H1 (cell line): ENCODE measurements around the gene SPRR1A. TPM values are rescaled to one million over a fixed set of nuclear protein-coding genes. Genes with fewer than 3 reads are reported as not detected.

Experiments
- CTCF ChIA-PET: fragments of 300-600 bp; sonication (Branson Sonifier 250); formaldehyde crosslinking; loops from one replicate; lab custom pipeline; 2021; ENCODE audit not compliant: partially characterized antibody; lab: Charles Lee
- POLR2A ChIA-PET: fragments of 300-600 bp; sonication (Branson Sonifier 250); formaldehyde crosslinking; loops from one replicate; lab custom pipeline; 2021; ENCODE audit warnings: inconsistent platforms; ENCODE audit not compliant: partially characterized antibody; lab: Charles Lee
- DNase-seq, 2 experiments: peaks; one replicate each; pipeline versions ENCODE4 v3.0.0 to v3.0.0-alpha.2; 2010 to 2022; ENCODE audit warnings: low spot score in 2 of 2, low read depth in 1 of 2, mixed read lengths in 1 of 2
- FAIRE-seq: peaks from 2 replicates; lab custom pipeline; 2011; peaks lifted over from hg19 to GRCh38; lab: Jason Lieb, UNC
- H2AFZ ChIP-seq: 2 replicates; pipeline ENCODE4 v1.8.1; 2012; ENCODE audit warnings: low read length, inconsistent platforms
- H2AK5ac ChIP-seq: 2 replicates; pipeline ENCODE4 v1.6.1; 2013; ENCODE audit warnings: low read depth, low read length
- H2BK120ac ChIP-seq: replicated peaks from 2 replicates; pipeline ENCODE3; 2013; ENCODE audit warnings: low read depth, low read length, inconsistent platforms
- H2BK12ac ChIP-seq: 2 replicates; pipeline ENCODE4 v1.6.1; 2013; ENCODE audit warnings: low read depth, low read length
- H2BK15ac ChIP-seq: 2 replicates; pipeline ENCODE4 v1.6.1; 2013; ENCODE audit warnings: low read length
- H2BK20ac ChIP-seq: 2 replicates; pipeline ENCODE4 v1.6.1; 2013; ENCODE audit warnings: low read length
- H2BK5ac ChIP-seq: 2 replicates; pipeline ENCODE4 v1.6.1; 2013; ENCODE audit warnings: low read depth, low read length
- H3K14ac ChIP-seq: 2 replicates; pipeline ENCODE4 v1.6.1; 2013; ENCODE audit warnings: inconsistent platforms; ENCODE audit not compliant: insufficient read length
- H3K18ac ChIP-seq: 2 replicates; pipeline ENCODE4 v1.6.1; 2013; ENCODE audit warnings: low read length; ENCODE audit errors: extremely low read depth
- H3K23ac ChIP-seq: 2 replicates; pipeline ENCODE4 v1.6.1; 2013; ENCODE audit warnings: inconsistent platforms; ENCODE audit not compliant: insufficient read length
- H3K23me2 ChIP-seq: 2 replicates; pipeline ENCODE4 v1.6.1; 2013; ENCODE audit warnings: low read depth, low read length
- H3K27ac ChIP-seq: 2 replicates; pipeline ENCODE4 v1.6.1; 2011; ENCODE audit warnings: low read depth, low read length, inconsistent platforms
- H3K27me3 ChIP-seq, 4 experiments: replicated peaks in 1 of 4; 1 replicate in 1 of 4; 2 replicates in 3 of 4; pipeline versions ENCODE4 v1.6.1 to v1.8.1; 2011 to 2013; ENCODE audit warnings: low read length in 3 of 4, mild to moderate bottlenecking in 3 of 4, inconsistent platforms in 2 of 4, mixed read lengths in 2 of 4, moderate library complexity in 1 of 4; ENCODE audit not compliant: control insufficient read depth in 3 of 4, insufficient read depth in 3 of 4; ENCODE audit errors: extremely low read depth in 1 of 4
- H3K36me3 ChIP-seq, 4 experiments: 2 replicates each; pipeline versions ENCODE4 v1.6.1 to v1.8.1; 2011 to 2013; ENCODE audit warnings: mild to moderate bottlenecking in 4 of 4, low read length in 3 of 4, moderate library complexity in 2 of 4, control low read depth in 1 of 4, inconsistent platforms in 1 of 4; ENCODE audit not compliant: insufficient read depth in 4 of 4, control insufficient read depth in 2 of 4
- H3K4ac ChIP-seq: replicated peaks from 2 replicates; pipeline ENCODE3; 2013; ENCODE audit warnings: low read length, low read depth, mixed read lengths, inconsistent platforms; ENCODE audit not compliant: insufficient read length
- H3K4me1 ChIP-seq, 4 experiments: replicated peaks in 1 of 4; 1 replicate in 1 of 4; 2 replicates in 3 of 4; pipeline versions ENCODE4 v1.6.1 to v1.8.1; 2011 to 2013; ENCODE audit warnings: low read length in 3 of 4, inconsistent platforms in 2 of 4, mixed read lengths in 1 of 4; ENCODE audit not compliant: insufficient read depth in 4 of 4, control insufficient read depth in 3 of 4
- H3K4me2 ChIP-seq, 2 experiments: 2 replicates each; pipeline versions ENCODE4 v1.6.1 to v1.8.1; 2011 to 2013; ENCODE audit warnings: low read depth in 2 of 2, low read length in 2 of 2, control low read depth in 1 of 2, inconsistent platforms in 1 of 2, mild to moderate bottlenecking in 1 of 2; ENCODE audit not compliant: insufficient read depth in 1 of 2
- H3K4me3 ChIP-seq, 4 experiments: fragments of 200-600, 300-600 bp in 1 of 4; sonication (generic), shearing (Covaris generic), sonication (Bioruptor Twin) in 1 of 4; 2 replicates each; pipeline versions ENCODE4 v1.5.1 to v1.8.1; 2011 to 2016; ENCODE audit warnings: low read length in 4 of 4, low read depth in 3 of 4, control low read depth in 2 of 4, inconsistent platforms in 2 of 4, mild to moderate bottlenecking in 2 of 4, mixed read lengths in 1 of 4, moderate library complexity in 1 of 4; ENCODE audit not compliant: insufficient read depth in 2 of 4; ENCODE audit errors: extremely low read depth in 1 of 4
- H3K56ac ChIP-seq: replicated peaks from 2 replicates; pipeline ENCODE3; 2013; ENCODE audit warnings: low read depth, mild to moderate bottlenecking, mixed read lengths, low read length, inconsistent platforms; ENCODE audit not compliant: insufficient read length
- H3K79me1 ChIP-seq: 2 replicates; pipeline ENCODE4 v1.6.1; 2013; ENCODE audit warnings: low read depth, low read length, control low read depth
- H3K79me2 ChIP-seq, 2 experiments: 2 replicates each; pipeline versions ENCODE4 v1.6.1 to v1.8.1; 2012 to 2013; ENCODE audit warnings: low read length in 2 of 2, mild to moderate bottlenecking in 2 of 2, inconsistent platforms in 1 of 2; ENCODE audit not compliant: insufficient read depth in 2 of 2, control insufficient read depth in 1 of 2
- H3K9ac ChIP-seq, 4 experiments: replicated peaks in 1 of 4; 1 replicate in 1 of 4; 2 replicates in 3 of 4; pipeline versions ENCODE4 v1.6.1 to v1.8.1; 2011 to 2013; ENCODE audit warnings: low read depth in 3 of 4, low read length in 3 of 4, control low read depth in 2 of 4, mild to moderate bottlenecking in 2 of 4, moderate library complexity in 2 of 4, inconsistent platforms in 1 of 4; ENCODE audit errors: extremely low read depth in 1 of 4
- H3K9me3 ChIP-seq, 2 experiments: 2 replicates each; pipeline versions ENCODE4 v1.6.1 to v1.8.1; 2012 to 2013; ENCODE audit warnings: mild to moderate bottlenecking in 2 of 2, moderate library complexity in 2 of 2, control low read depth in 1 of 2, inconsistent platforms in 1 of 2, low read depth in 1 of 2, low read length in 1 of 2, mixed read lengths in 1 of 2; ENCODE audit not compliant: insufficient read depth in 2 of 2
- H4K20me1 ChIP-seq, 2 experiments: replicated peaks in 1 of 2; 2 replicates each; pipeline versions ENCODE3 to v1.8.1; 2011 to 2013; ENCODE audit warnings: inconsistent platforms in 2 of 2, low read length in 2 of 2, mild to moderate bottlenecking in 1 of 2; ENCODE audit not compliant: insufficient read depth in 2 of 2, control insufficient read depth in 1 of 2
- H4K5ac ChIP-seq: 2 replicates; pipeline ENCODE4 v1.6.1; 2013; ENCODE audit warnings: low read length, low read depth, mixed read lengths, inconsistent platforms; ENCODE audit not compliant: insufficient read length
- H4K8ac ChIP-seq: 2 replicates; pipeline ENCODE4 v1.8.0; 2013; ENCODE audit warnings: mild to moderate bottlenecking, moderate library complexity, low read length, inconsistent platforms; ENCODE audit not compliant: insufficient read depth; ENCODE audit errors: extremely low read depth
- H4K91ac ChIP-seq: replicated peaks from 2 replicates; pipeline ENCODE3; 2013; ENCODE audit warnings: low read length, mixed read lengths, inconsistent platforms; ENCODE audit not compliant: insufficient read length
- CBX8 ChIP-seq: fragments of 300-800, 300-1000 bp; sonication (generic); IDR thresholded peaks from 2 replicates; pipeline ENCODE4 v1.7.1; 2016; ENCODE audit warnings: low read depth, low read length, borderline replicate concordance
- CEBPB ChIP-seq: IDR thresholded peaks from 2 replicates; pipeline ENCODE4 v1.6.1; 2012; ENCODE audit warnings: low read depth, low read length
- GTF2F1 ChIP-seq: IDR thresholded peaks from 2 replicates; pipeline ENCODE4 v1.6.1; 2012; ENCODE audit warnings: low read depth, low read length, improper control_type of control experiment, borderline replicate concordance
- HDAC6 ChIP-seq: IDR thresholded peaks from one replicate; pipeline ENCODE4 v1.7.1; 2012; ENCODE audit warnings: low read depth, mild to moderate bottlenecking, inconsistent platforms, low read length, moderate library complexity
- POLR2A ChIP-seq, 2 experiments: IDR thresholded peaks; 1 replicate in 1 of 2; 2 replicates in 1 of 2; pipeline ENCODE4 v1.6.1; 2011; ENCODE audit warnings: low read depth in 2 of 2, low read length in 2 of 2, mild to moderate bottlenecking in 2 of 2; ENCODE audit errors: control extremely low read depth in 1 of 2
- RXRA ChIP-seq: IDR thresholded peaks from 2 replicates; pipeline ENCODE4 v1.6.1; 2011; ENCODE audit warnings: low read depth, mild to moderate bottlenecking, low read length, moderate library complexity; ENCODE audit not compliant: insufficient read depth
- SAP30 ChIP-seq: fragments of 300-600 bp; sonication (generic); IDR thresholded peaks from 2 replicates; pipeline ENCODE4 v1.7.1; 2012; ENCODE audit warnings: low read length, moderate library complexity, mild to moderate bottlenecking, inconsistent platforms; ENCODE audit not compliant: insufficient read depth, insufficient replicate concordance
- TAF1 ChIP-seq: IDR thresholded peaks from 2 replicates; pipeline ENCODE4 v1.6.1; 2011; ENCODE audit warnings: mild to moderate bottlenecking, low read depth, low read length
- TBP ChIP-seq: IDR thresholded peaks from 2 replicates; pipeline ENCODE4 v1.6.1; 2011; ENCODE audit warnings: low read depth, low read length, improper control_type of control experiment
- WGBS, 2 experiments: shearing (Covaris generic) in 1 of 2; methylation state at CpG; one replicate each; pipeline versions ENCODE4 v1.1.6 to v1.1.7; 2013 to 2015; ENCODE audit warnings: low lambda C conversion rate in 2 of 2, mixed read lengths in 2 of 2, inconsistent platforms in 1 of 2, low coverage in 1 of 2, missing lambda C conversion rate in 1 of 2; ENCODE audit not compliant: insufficient replicate concordance in 2 of 2, insufficient coverage in 1 of 2, insufficient read length in 1 of 2; ENCODE audit errors: extremely low coverage in 1 of 2, missing lambda C conversion rate in 1 of 2; 5-methylcytosine and 5-hydroxymethylcytosine counted together
- polyA plus RNA-seq, 7 experiments: library from polyadenylated mRNA; depleted of rRNA in 3 of 7; stranded (reverse) in 5 of 7; unstranded in 2 of 7; fragments of >200 nt in 5 of 7; fragments of 200-250 nt in 2 of 7; gene quantifications; 1 replicate in 5 of 7; 2 replicates in 1 of 7; 4 replicates in 1 of 7; pipeline versions ENCODE4 v1.2.1 to v1.2.3, GENCODE V29; 2011 to 2013; ENCODE audit warnings: missing spikeins in 2 of 7, mixed read lengths in 2 of 7
- total RNA-seq: library from RNA; stranded (reverse); fragmentation: NEBNext Ultra II Directional; extraction: Animal tissue kit (Norgen Biotek cat#: 25700); gene quantifications from 2 replicates; pipeline ENCODE4 v1.2.1, GENCODE V29; 2021

Gene SPRR1A
- total and polyA plus RNA-seq, 2 of the 8 experiments (the other 6 are each of a cell fraction or from before 2014, with no cell fraction given): not detected

GRCh38 chr1:152959273-152959672 is 24.6 kb upstream of the SPRR1A start:
- no peak overlapping the region for H2BK12ac ChIP-seq
- no peak overlapping the region for H3K4me3 ChIP-seq
- H3K9ac ChIP-seq: no peak overlapping the region
- H3K4ac ChIP-seq: no peak overlapping the region
- POLR2A ChIA-PET: no interaction called here
- H3K4me1 ChIP-seq: no peaks in the 10 kb centered on the region
- FAIRE-seq: no peak
- no peak overlapping the region for H2BK20ac ChIP-seq
- no peaks in the 10 kb centered on the region for H3K27me3 ChIP-seq
- no peak overlapping the region for H4K91ac ChIP-seq
- no peak overlapping the region for H2AK5ac ChIP-seq
- H3K79me2 ChIP-seq: no peaks in the 10 kb centered on the region
- H2AFZ ChIP-seq: no peak overlapping the region
- no peaks in the 10 kb centered on the region for H3K9me3 ChIP-seq
- CTCF ChIA-PET: interaction anchor here (1.0 to 7.9 kb wide), 4 partner anchors 10 to 232 kb away, joined by 3 to 114 read pairs (median 4); no protein-coding TSS in a partner anchor
- TF ChIP-seq POLR2A (IDR thresholded peaks at IDR 0.05; ENCODE audit: control extremely low read depth in 1 of 2, low read depth in 2 of 2, low read length in 2 of 2) (no peak), SAP30 (no peak), GTF2F1 (no peak), HDAC6 (no peak), CEBPB (no peak), TBP (no peak), CBX8 (no peak), TAF1 (no peak), RXRA (no peak)
- TF ChIP-seq, all 59 proteins: peak for 0
- H3K23me2 ChIP-seq: no peaks in the 10 kb centered on the region; the same call in 1 of the 2 replicates
- no peak overlapping the region for H3K14ac ChIP-seq
- no peak overlapping the region for H4K5ac ChIP-seq
- H2BK5ac ChIP-seq: no peak overlapping the region
- no peak overlapping the region for H3K4me2 ChIP-seq
- no peaks in the 10 kb centered on the region for H4K20me1 ChIP-seq
- 94% methylated on average over 3 of the region's 3 CpGs; no CpG with 5 or more reads in 1 of the 2 experiments for WGBS, 2 experiments
- DNase-seq: no peak
- H3K36me3 ChIP-seq: no peaks in the 10 kb centered on the region
- H2BK15ac ChIP-seq: no peak overlapping the region
- H2BK120ac ChIP-seq: no peak overlapping the region
- no peaks in the 10 kb centered on the region for H3K79me1 ChIP-seq
- no peak overlapping the region for H3K23ac ChIP-seq
- no peak overlapping the region for H3K18ac ChIP-seq
- H4K8ac ChIP-seq: no peak overlapping the region
- H3K27ac ChIP-seq: no peak overlapping the region
- H3K56ac ChIP-seq: no peak overlapping the region
